Liver (tissue), 9 donors: Measurements from ENCODE around the gene KLHL14. TPM values are rescaled to one million over a fixed set of nuclear protein-coding genes. Genes with fewer than 3 reads are reported as not detected.

ENCODE experiments used
- DNase-seq: peaks from one replicate; pipeline ENCODE4 v3.0.0-alpha.2; 2017; ENCODE audit warnings: low spot score
- H3K27ac ChIP-seq, 2 donors: one replicate each; pipeline ENCODE4 v1.7.0; 2013; ENCODE audit warnings: inconsistent platforms in 2 of 2, low read length in 2 of 2, control low read depth in 1 of 2, low read depth in 1 of 2, mild to moderate bottlenecking in 1 of 2
- H3K27me3 ChIP-seq, 4 donors: one replicate each; pipeline versions ENCODE4 v1.6.1 to v1.7.0; 2013; ENCODE audit warnings: low read length in 3 of 4, inconsistent platforms in 1 of 4, mild to moderate bottlenecking in 1 of 4, moderate library complexity in 1 of 4; ENCODE audit not compliant: control insufficient read depth in 4 of 4, insufficient read depth in 4 of 4
- H3K36me3 ChIP-seq, 4 donors: one replicate each; pipeline versions ENCODE4 v1.6.1 to v1.7.0; 2013; ENCODE audit warnings: low read length in 3 of 4, mild to moderate bottlenecking in 3 of 4, low read depth in 1 of 4, moderate library complexity in 1 of 4; ENCODE audit not compliant: control insufficient read depth in 4 of 4, insufficient read depth in 3 of 4
- H3K4me1 ChIP-seq, 4 donors: one replicate each; pipeline versions ENCODE4 v1.6.1 to v1.7.0; 2013; ENCODE audit warnings: low read length in 3 of 4, mild to moderate bottlenecking in 3 of 4, moderate library complexity in 1 of 4; ENCODE audit not compliant: control insufficient read depth in 4 of 4, insufficient read depth in 4 of 4
- H3K4me3 ChIP-seq, 3 donors: one replicate each; pipeline versions ENCODE4 v1.6.1 to v1.7.0; 2013; ENCODE audit warnings: low read length in 3 of 3, control low read depth in 1 of 3, low read depth in 1 of 3, mild to moderate bottlenecking in 1 of 3
- H3K9ac ChIP-seq, 2 donors: one replicate each; pipeline ENCODE4 v1.7.0; 2013; ENCODE audit warnings: low read length in 2 of 2, mild to moderate bottlenecking in 2 of 2, moderate library complexity in 2 of 2, control low read depth in 1 of 2, low read depth in 1 of 2
- H3K9me3 ChIP-seq, 4 donors: one replicate each; pipeline versions ENCODE4 v1.6.1 to v1.7.0; 2013; ENCODE audit warnings: low read length in 3 of 4; ENCODE audit not compliant: control insufficient read depth in 4 of 4
- EGR1 ChIP-seq, 2 donors: IDR thresholded peaks; 2 replicates each; pipeline ENCODE4 v1.6.1; 2016 to 2018; ENCODE audit warnings: antibody characterized with exemption in 2 of 2, low read depth in 2 of 2
- FOXA1 ChIP-seq: IDR thresholded peaks from 2 replicates; pipeline ENCODE4 v1.6.1; 2016; ENCODE audit warnings: antibody characterized with exemption
- FOXA2 ChIP-seq: IDR thresholded peaks from 2 replicates; pipeline ENCODE4 v1.6.1; 2016; ENCODE audit warnings: antibody characterized with exemption
- HNF4A ChIP-seq, 2 donors: conservative IDR thresholded peaks; 2 replicates each; pipeline ENCODE4 v1.6.1; 2016; ENCODE audit warnings: antibody characterized with exemption in 2 of 2, mild to moderate bottlenecking in 2 of 2
- JUND ChIP-seq, 2 donors: IDR thresholded peaks; 2 replicates each; pipeline ENCODE4 v1.6.1; 2016; ENCODE audit warnings: antibody characterized with exemption in 2 of 2
- NR2F2 ChIP-seq: IDR thresholded peaks from 2 replicates; pipeline ENCODE4 v1.6.1; 2016; ENCODE audit warnings: antibody characterized with exemption
- RAD21 ChIP-seq, 2 donors: IDR thresholded peaks; 2 replicates each; pipeline ENCODE4 v1.6.1; 2016; ENCODE audit warnings: antibody characterized with exemption in 2 of 2, mild to moderate bottlenecking in 2 of 2
- RXRA ChIP-seq, 2 donors: IDR thresholded peaks; 2 replicates each; pipeline ENCODE4 v1.6.1; 2017 to 2018; ENCODE audit warnings: antibody characterized with exemption in 2 of 2, mild to moderate bottlenecking in 1 of 2
- SP1 ChIP-seq: IDR thresholded peaks from 2 replicates; pipeline ENCODE4 v1.6.1; 2018; ENCODE audit warnings: antibody characterized with exemption, mild to moderate bottlenecking
- TAF1 ChIP-seq: conservative IDR thresholded peaks from 2 replicates; pipeline ENCODE4 v1.6.1; 2016; ENCODE audit warnings: antibody characterized with exemption, mild to moderate bottlenecking
- YY1 ChIP-seq: IDR thresholded peaks from 2 replicates; pipeline ENCODE4 v1.6.1; 2016; ENCODE audit warnings: antibody characterized with exemption, mild to moderate bottlenecking
- WGBS: extraction: QIAGEN DNeasy Blood & Tissue Kit; methylation state at CpG from one replicate; pipeline ENCODE4 v1.1.7; 2013; 5-methylcytosine and 5-hydroxymethylcytosine counted together
- polyA plus RNA-seq, 2 donors: library from polyadenylated mRNA; stranded (reverse) in 1 of 2; unstranded in 1 of 2; fragments of 200-250 nt in 1 of 2; fragments of >200 nt in 1 of 2; fragmentation: Nextera tagmentation in 1 of 2; extraction: Ambion mirVana in 1 of 2; gene quantifications; one replicate each; pipeline versions ENCODE4 v1.2.1 to v1.2.3, GENCODE V29; 2013 to 2015
- total RNA-seq, 2 donors: library from RNA; depleted of rRNA; stranded (reverse); fragments of >200 nt; gene quantifications; one replicate each; pipeline ENCODE4 v1.2.3, GENCODE V29; 2014
- TF ChIP-seq, protein P1 (sequence below): fragments of 150-350 bp; IDR thresholded peaks from 2 replicates; pipeline ENCODE4 v1.5.1; 2017; ENCODE audit warnings: improper control_type of control experiment, low read depth, low read length; ENCODE audit not compliant: missing input control
- TF ChIP-seq, protein P2 (sequence below): IDR thresholded peaks from 2 replicates; pipeline ENCODE4 v1.6.1; 2016; ENCODE audit warnings: antibody characterized with exemption
- TF ChIP-seq, protein P3 (sequence below): IDR thresholded peaks from 2 replicates; pipeline ENCODE4 v1.6.1; 2016; ENCODE audit warnings: antibody characterized with exemption
- donor health status: healthy.
- donor health status: healthy.
- donor health status: healthy.
- donor health status: healthy.
- donor health status: healthy.

The KLHL14 gene
- total and polyA plus RNA-seq, 4 donors: 0.02 to 1.1 (median 0.15) TPM

DNA sequence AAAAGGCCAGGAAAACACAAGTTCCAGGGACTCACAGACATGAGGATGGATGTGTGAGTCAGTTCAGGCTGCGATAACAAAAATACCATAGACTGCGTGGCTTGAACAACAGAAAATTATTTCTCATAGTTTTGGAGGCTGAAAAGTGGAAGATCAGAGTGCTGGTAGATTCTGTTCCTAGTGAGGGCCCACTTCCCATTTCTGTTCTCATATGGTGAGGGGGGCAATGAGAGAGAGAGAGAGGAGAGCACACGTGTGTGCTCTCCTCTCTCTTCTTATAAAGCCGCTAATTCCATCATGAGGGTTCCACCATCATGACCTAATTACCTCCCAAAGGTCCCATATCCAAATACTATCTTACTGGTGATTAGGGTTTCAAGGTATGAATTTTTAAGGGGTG is 23.0 kb downstream of the KLHL14 start (continued):
- TF ChIP-seq, protein P1, sequence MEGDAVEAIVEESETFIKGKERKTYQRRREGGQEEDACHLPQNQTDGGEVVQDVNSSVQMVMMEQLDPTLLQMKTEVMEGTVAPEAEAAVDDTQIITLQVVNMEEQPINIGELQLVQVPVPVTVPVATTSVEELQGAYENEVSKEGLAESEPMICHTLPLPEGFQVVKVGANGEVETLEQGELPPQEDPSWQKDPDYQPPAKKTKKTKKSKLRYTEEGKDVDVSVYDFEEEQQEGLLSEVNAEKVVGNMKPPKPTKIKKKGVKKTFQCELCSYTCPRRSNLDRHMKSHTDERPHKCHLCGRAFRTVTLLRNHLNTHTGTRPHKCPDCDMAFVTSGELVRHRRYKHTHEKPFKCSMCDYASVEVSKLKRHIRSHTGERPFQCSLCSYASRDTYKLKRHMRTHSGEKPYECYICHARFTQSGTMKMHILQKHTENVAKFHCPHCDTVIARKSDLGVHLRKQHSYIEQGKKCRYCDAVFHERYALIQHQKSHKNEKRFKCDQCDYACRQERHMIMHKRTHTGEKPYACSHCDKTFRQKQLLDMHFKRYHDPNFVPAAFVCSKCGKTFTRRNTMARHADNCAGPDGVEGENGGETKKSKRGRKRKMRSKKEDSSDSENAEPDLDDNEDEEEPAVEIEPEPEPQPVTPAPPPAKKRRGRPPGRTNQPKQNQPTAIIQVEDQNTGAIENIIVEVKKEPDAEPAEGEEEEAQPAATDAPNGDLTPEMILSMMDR: no peak
- TF ChIP-seq HNF4A (conservative IDR thresholded peaks at IDR 0.05) (no peak), FOXA2 (no peak), TAF1 (no peak), FOXA1 (no peak), EGR1 (IDR thresholded peaks at IDR 0.05; ENCODE audit: low read depth in 2 of 2) (no peak), YY1 (no peak), JUND (IDR thresholded peaks at IDR 0.05) (no peak), RXRA (IDR thresholded peaks at IDR 0.05) (no peak), NR2F2 (no peak), RAD21 (IDR thresholded peaks at IDR 0.05) (no peak)
- TF ChIP-seq, protein P2, sequence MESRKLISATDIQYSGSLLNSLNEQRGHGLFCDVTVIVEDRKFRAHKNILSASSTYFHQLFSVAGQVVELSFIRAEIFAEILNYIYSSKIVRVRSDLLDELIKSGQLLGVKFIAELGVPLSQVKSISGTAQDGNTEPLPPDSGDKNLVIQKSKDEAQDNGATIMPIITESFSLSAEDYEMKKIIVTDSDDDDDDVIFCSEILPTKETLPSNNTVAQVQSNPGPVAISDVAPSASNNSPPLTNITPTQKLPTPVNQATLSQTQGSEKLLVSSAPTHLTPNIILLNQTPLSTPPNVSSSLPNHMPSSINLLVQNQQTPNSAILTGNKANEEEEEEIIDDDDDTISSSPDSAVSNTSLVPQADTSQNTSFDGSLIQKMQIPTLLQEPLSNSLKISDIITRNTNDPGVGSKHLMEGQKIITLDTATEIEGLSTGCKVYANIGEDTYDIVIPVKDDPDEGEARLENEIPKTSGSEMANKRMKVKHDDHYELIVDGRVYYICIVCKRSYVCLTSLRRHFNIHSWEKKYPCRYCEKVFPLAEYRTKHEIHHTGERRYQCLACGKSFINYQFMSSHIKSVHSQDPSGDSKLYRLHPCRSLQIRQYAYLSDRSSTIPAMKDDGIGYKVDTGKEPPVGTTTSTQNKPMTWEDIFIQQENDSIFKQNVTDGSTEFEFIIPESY: no peak

DNA sequence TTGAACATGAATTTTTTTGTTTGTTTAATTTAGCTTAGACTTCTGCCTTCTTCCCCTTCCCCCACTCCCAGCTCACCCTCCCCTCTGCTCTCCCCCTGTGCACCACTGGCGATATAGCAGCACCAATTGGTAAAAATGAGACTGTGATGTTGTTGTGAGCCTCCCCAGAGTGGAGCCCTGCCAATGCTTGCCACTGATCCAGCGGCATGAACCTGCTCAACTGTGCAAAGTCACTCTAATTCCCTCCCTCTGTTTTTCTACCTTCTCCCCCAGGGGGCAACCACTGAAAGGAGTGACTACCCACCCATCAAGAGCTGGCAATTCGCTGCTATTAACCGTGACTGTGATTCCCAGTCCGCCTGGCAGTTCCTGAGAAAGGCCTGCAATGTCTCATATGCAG is 30.2 kb downstream of the KLHL14 start:
- no peak overlapping the region for H3K9ac ChIP-seq
- TF ChIP-seq SP1 (no peak), RAD21 (IDR thresholded peaks at IDR 0.05) (no peak), NR2F2 (no peak), FOXA2 (no peak)
- TF ChIP-seq, protein P3, sequence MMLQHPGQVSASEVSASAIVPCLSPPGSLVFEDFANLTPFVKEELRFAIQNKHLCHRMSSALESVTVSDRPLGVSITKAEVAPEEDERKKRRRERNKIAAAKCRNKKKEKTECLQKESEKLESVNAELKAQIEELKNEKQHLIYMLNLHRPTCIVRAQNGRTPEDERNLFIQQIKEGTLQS: no peak
- H3K27ac ChIP-seq: no peak overlapping the region
- H3K27me3 ChIP-seq: no peaks in the 10 kb centered on the region
- no peaks in the 10 kb centered on the region for H3K9me3 ChIP-seq
- H3K36me3 ChIP-seq: no peaks in the 10 kb centered on the region
- 54% methylated on average over 5 of the region's 5 CpGs for WGBS
- no peaks in the 10 kb centered on the region for H3K4me1 ChIP-seq
- no peak overlapping the region for H3K4me3 ChIP-seq
- no peak for DNase-seq

DNA sequence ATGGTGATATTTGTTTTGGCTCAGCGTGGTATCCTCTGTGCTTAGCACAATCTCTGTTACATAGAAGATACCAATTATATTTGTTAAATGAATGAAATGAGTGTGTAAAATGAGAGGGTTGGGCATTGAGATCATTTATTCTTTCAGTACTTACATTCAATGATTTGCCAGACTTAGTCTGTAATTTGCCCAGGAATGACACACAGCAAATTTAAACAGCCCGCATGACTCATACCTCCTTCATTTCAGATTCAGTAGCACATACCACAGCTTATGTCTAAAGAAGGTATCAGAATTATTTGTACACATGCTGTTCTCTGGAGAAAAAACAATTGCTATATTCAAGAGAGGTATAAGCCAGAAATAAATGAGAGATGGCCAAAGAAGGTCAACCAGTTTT is 37.0 kb downstream of the KLHL14 start:
- Histone ChIP-seq H3K9me3 (peaks cover 0 to 3% (median 1%) of the 10 kb centered on the region in 4 donors), H3K9ac (no peak overlapping the region), H3K27me3 (peaks cover 0 to 2% (median 0%) of the 10 kb centered on the region in 4 donors), H3K4me3 (no peak overlapping the region), H3K27ac (no peak overlapping the region), H3K36me3 (no peaks in the 10 kb centered on the region), H3K4me1 (peaks cover 0 to 1% (median 0%) of the 10 kb centered on the region in 4 donors)
- TF ChIP-seq HNF4A (conservative IDR thresholded peaks at IDR 0.05) (no peak), EGR1 (IDR thresholded peaks at IDR 0.05; ENCODE audit: low read depth in 2 of 2) (no peak), FOXA2 (no peak)
- TF ChIP-seq, protein P3: no peak
- no peak for DNase-seq
- WGBS: 80% methylated on average over 2 of the region's 2 CpGs
